ENCODE measurements around the gene ZNF135. TPM values are rescaled to one million over a fixed set of nuclear protein-coding genes. Genes with fewer than 3 reads are reported as not detected.

Gene ZNF135
- total RNA-seq, 6 experiments from 2014 or later = 0.07 to 0.09 TPM; not detected in 4

GRCh38 chr19:58020129-58020528, 39.0 kb upstream of the ZNF135 start:
- Mint-ChIP-seq H3K9me3 (peaks cover 62% of the 10 kb centered on the region), H3K27me3 (ENCODE audit: insufficient read depth) (no peaks in the 10 kb centered on the region), H3K4me1 (ENCODE audit: low read depth) (no peaks in the 10 kb centered on the region), H3K36me3 (ENCODE audit: low read depth) (peaks cover 11% of the 10 kb centered on the region; the same call in 1 of the 2 replicates), H3K27ac (no peak overlapping the region), H3K4me3 (no peak overlapping the region)
- TF ChIP-seq CTCF (IDR thresholded peaks at IDR 0.05) = no peak
- DNase-seq = no peak

GRCh38 chr19:58021541-58022282, 37.4 kb upstream of the ZNF135 start:
- peak; percentile 58 for TF ChIP-seq CTCF (IDR thresholded peaks at IDR 0.05)
- Mint-ChIP-seq H3K9me3 (peaks cover 67% of the 10 kb centered on the region), H3K36me3 (ENCODE audit: low read depth) (peaks cover 11% of the 10 kb centered on the region; the same call in 1 of the 2 replicates), H3K4me1 (ENCODE audit: low read depth) (no peaks in the 10 kb centered on the region), H3K27me3 (ENCODE audit: insufficient read depth) (no peaks in the 10 kb centered on the region), H3K4me3 (no peak overlapping the region), H3K27ac (no peak overlapping the region)
- DNase-seq = no peak

GRCh38 chr19:58022283-58022660, 36.8 kb upstream of the ZNF135 start:
- Mint-ChIP-seq H3K27me3 (ENCODE audit: insufficient read depth) (no peaks in the 10 kb centered on the region), H3K9me3 (peaks cover 67% of the 10 kb centered on the region), H3K36me3 (ENCODE audit: low read depth) (peaks cover 11% of the 10 kb centered on the region; the same call in 1 of the 2 replicates), H3K4me1 (ENCODE audit: low read depth) (no peaks in the 10 kb centered on the region), H3K27ac (no peak overlapping the region), H3K4me3 (no peak overlapping the region)
- TF ChIP-seq CTCF (IDR thresholded peaks at IDR 0.05) = no peak
- no peak for DNase-seq

DNA sequence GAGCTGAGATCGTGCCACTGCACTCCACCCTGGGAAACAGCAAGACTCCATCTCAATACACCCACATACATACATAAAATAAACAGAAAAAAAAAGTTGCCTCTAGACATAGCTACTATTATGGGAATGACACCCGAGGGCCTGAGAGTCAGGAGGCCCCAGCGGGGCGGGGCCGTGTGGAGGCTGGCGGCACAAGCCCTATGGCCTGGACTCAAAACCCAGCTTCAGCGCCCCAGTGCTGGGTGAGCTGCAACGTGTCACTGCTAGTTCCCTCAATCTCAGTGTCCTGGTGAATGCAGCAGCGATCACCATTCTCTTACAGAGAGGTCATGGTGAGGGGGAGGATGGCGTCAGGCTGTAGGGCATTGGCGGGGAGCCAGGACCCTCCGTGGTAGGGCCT, 34.4 kb upstream of the ZNF135 start:
- Mint-ChIP-seq H3K4me1 (ENCODE audit: low read depth) (no peaks in the 10 kb centered on the region), H3K9me3 (peaks cover 78% of the 10 kb centered on the region), H3K27ac (no peak overlapping the region), H3K4me3 (no peak overlapping the region), H3K36me3 (ENCODE audit: low read depth) (peaks cover 11% of the 10 kb centered on the region; the same call in 1 of the 2 replicates), H3K27me3 (ENCODE audit: insufficient read depth) (no peaks in the 10 kb centered on the region)
- no peak for DNase-seq
- TF ChIP-seq CTCF (IDR thresholded peaks at IDR 0.05) = no peak

- DNase-seq = no peak
- Mint-ChIP-seq H3K4me1 (ENCODE audit: low read depth) (no peaks in the 10 kb centered on the region), H3K27me3 (ENCODE audit: insufficient read depth) (peaks cover 3% of the 10 kb centered on the region), H3K9me3 (peaks cover 42% of the 10 kb centered on the region), H3K36me3 (ENCODE audit: low read depth) (peaks cover 12% of the 10 kb centered on the region), H3K27ac (no peak within 1 kb of the TSS), H3K4me3 (no peak within 1 kb of the TSS)
- TF ChIP-seq CTCF (IDR thresholded peaks at IDR 0.05) = no peak
These were observed 25.2 kb upstream of the ZNF135 start, which contains the start of gene ZSCAN1 for GRCh38 chr19:58033741-58034476. Gene ZSCAN1, plus strand, starts transcription at chr19:58034025. Its CDS starts 3,812 bp downstream, at chr19:58037837.
